Measurements from ENCODE around the gene MSRB1.
"Not testable (repeated sequence)": the region's sequence is repeated elsewhere in the genome, so short reads cannot be mapped to it uniquely, and the experiment has no call there.

MSRB1 gene

GRCh38 chr16:1929105-1929504, 13.9 kb downstream of the MSRB1 start:
- Mint-ChIP-seq H3K9me3 (no peaks in the 10 kb centered on the region), H3K4me1 (peaks cover 2 to 5% of the 10 kb centered on the region in 2 donors), H3K4me3 (peak overlapping the region; percentile 78 to 82), H3K27me3 (peaks cover 15 to 20% of the 10 kb centered on the region in 2 donors), H3K27ac (peak overlapping the region; percentile 47), H3K36me3 (no peaks in the 10 kb centered on the region)
- ATAC-seq (replicated peaks) (peak; percentile 39 to 41), DNase-seq (no peak)

- H3K4me3 Mint-ChIP-seq: no peak overlapping the region
- no peak overlapping the region for H3K27ac Mint-ChIP-seq
Measured at GRCh38 chr16:1926271-1926670, 16.7 kb downstream of the MSRB1 start.

DNA sequence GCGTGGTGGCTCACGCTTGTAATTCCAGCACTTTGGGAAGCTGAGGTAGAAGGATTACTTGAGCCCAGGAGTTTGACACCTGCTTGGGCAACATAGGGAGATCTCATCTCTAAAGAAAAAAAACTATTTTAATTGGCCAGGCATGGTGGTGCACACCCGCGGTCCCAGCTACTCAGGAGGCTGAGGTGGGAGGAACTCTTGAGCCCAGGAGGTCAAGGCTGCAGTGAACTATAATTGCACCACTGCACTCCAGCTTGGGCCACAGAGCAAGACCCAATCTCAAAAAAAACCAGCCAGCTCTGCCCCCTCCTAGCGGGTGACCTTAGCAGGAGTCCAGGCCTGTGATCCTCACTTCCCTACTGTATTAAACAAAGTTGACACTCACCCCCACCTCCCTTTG, 18.9 kb downstream of the MSRB1 start:
- DNase-seq (no peak), ATAC-seq (replicated peaks) (no peak)
- peaks cover 2 to 20% of the 10 kb centered on the region in 2 donors for H3K4me1 Mint-ChIP-seq
- H3K9me3 Mint-ChIP-seq: peaks cover 0 to 2% of the 10 kb centered on the region in 2 donors
- H3K4me3 Mint-ChIP-seq: no peak overlapping the region
- H3K27ac Mint-ChIP-seq: no peak overlapping the region
- H3K27me3 Mint-ChIP-seq: peaks cover 55 to 69% of the 10 kb centered on the region in 2 donors
- no peaks in the 10 kb centered on the region for H3K36me3 Mint-ChIP-seq

More at GRCh38 chr16:1926271-1926670, 16.7 kb downstream of the MSRB1 start:
- Mint-ChIP-seq H3K36me3 (no peaks in the 10 kb centered on the region), H3K4me1 (peaks cover 2 to 14% of the 10 kb centered on the region in 2 donors), H3K27me3 (peaks cover 37 to 47% of the 10 kb centered on the region in 2 donors), H3K9me3 (peaks cover 0 to 2% of the 10 kb centered on the region in 2 donors)
- no peak for DNase-seq
- ATAC-seq (replicated peaks): no peak

DNA sequence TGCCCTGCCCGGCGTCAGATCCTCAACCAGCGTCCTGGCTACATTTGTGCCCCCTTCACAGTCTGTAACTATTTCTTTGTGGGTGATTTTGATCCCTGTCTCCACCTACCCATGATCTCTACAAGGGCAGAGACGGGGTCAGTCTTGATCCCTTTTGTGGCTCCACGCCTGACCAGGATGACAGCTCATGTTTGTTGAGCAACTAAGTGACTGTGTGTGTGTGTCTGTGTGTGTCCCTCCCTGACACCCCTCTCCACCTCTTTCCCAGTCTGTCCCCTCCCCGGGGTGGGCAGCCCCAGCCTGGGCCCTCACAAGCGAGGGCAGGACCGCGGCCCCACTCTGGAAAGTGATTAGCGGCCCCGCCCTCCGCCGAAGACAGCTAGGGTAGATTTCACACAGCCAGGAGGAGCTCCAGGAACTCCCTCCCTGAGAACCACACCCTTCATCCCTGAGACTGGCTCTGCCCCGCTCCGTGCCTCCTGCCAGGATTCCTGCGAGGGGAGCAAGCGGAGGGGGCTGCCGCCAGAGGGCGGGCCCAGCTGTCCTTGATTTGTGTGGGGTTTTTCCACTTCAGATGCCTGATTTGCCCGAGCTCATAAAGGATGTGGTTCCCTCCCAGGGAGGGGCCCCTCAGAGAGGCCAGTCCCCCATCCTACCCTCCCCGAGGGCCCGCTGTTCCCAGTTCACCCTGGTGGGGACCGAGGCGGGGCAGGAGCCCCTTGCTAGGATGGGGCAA, 19.5 kb downstream of the MSRB1 start:
- peaks cover 3 to 17% of the 10 kb centered on the region in 2 donors for H3K4me1 Mint-ChIP-seq
- peaks cover 0 to 2% of the 10 kb centered on the region in 2 donors for H3K9me3 Mint-ChIP-seq
- ATAC-seq (replicated peaks) (no peak), DNase-seq (no peak)
- no peak overlapping the region for H3K27ac Mint-ChIP-seq
- H3K36me3 Mint-ChIP-seq: no peaks in the 10 kb centered on the region
- H3K4me3 Mint-ChIP-seq: no peak overlapping the region
- peaks cover 59 to 75% of the 10 kb centered on the region in 2 donors for H3K27me3 Mint-ChIP-seq

GRCh38 chr16:1922357-1922756, 20.6 kb downstream of the MSRB1 start:
- Mint-ChIP-seq H3K4me3 (no peak overlapping the region), H3K27me3 (peaks cover 59 to 82% of the 10 kb centered on the region in 2 donors)

GRCh38 chr16:1920727-1921171, 22.2 kb downstream of the MSRB1 start:
- no peak overlapping the region for H3K4me3 Mint-ChIP-seq
- peaks cover 0 to 2% of the 10 kb centered on the region in 2 donors for H3K9me3 Mint-ChIP-seq
- peaks cover 3 to 17% of the 10 kb centered on the region in 2 donors for H3K4me1 Mint-ChIP-seq
- ATAC-seq (replicated peaks) (peak; percentile 70 to 71), DNase-seq (no peak)
- no peaks in the 10 kb centered on the region for H3K36me3 Mint-ChIP-seq
- H3K27ac Mint-ChIP-seq: no peak overlapping the region
- H3K27me3 Mint-ChIP-seq: peaks cover 73 to 94% of the 10 kb centered on the region in 2 donors

More at GRCh38 chr16:1922357-1922756, 20.6 kb downstream of the MSRB1 start:
- no peaks in the 10 kb centered on the region for H3K36me3 Mint-ChIP-seq
- H3K27ac Mint-ChIP-seq: no peak overlapping the region
- DNase-seq (no peak), ATAC-seq (replicated peaks) (no peak)
- H3K9me3 Mint-ChIP-seq: peaks cover 0 to 2% of the 10 kb centered on the region in 2 donors
- peaks cover 3 to 17% of the 10 kb centered on the region in 2 donors for H3K4me1 Mint-ChIP-seq

- peaks cover 74 to 94% of the 10 kb centered on the region in 2 donors for H3K27me3 Mint-ChIP-seq
- not testable (repeated sequence) for ATAC-seq (replicated peaks); H3K9me3 Mint-ChIP-seq; H3K27ac Mint-ChIP-seq; DNase-seq; H3K36me3 Mint-ChIP-seq; H3K4me3 Mint-ChIP-seq
- peaks cover 3 to 20% of the 10 kb centered on the region in 2 donors for H3K4me1 Mint-ChIP-seq
Measured at GRCh38 chr16:1920122-1920521, 22.9 kb downstream of the MSRB1 start.

GRCh38 chr16:1919327-1919998, 23.5 kb downstream of the MSRB1 start:
- ATAC-seq (replicated peaks): no peak
- Mint-ChIP-seq H3K36me3 (no peaks in the 10 kb centered on the region), H3K9me3 (peaks cover 0 to 2% of the 10 kb centered on the region in 2 donors), H3K4me3 (no peak overlapping the region), H3K27ac (no peak overlapping the region), H3K27me3 (peaks cover 72 to 94% of the 10 kb centered on the region in 2 donors), H3K4me1 (peaks cover 3 to 23% of the 10 kb centered on the region in 2 donors)
- no peak for DNase-seq

DNA sequence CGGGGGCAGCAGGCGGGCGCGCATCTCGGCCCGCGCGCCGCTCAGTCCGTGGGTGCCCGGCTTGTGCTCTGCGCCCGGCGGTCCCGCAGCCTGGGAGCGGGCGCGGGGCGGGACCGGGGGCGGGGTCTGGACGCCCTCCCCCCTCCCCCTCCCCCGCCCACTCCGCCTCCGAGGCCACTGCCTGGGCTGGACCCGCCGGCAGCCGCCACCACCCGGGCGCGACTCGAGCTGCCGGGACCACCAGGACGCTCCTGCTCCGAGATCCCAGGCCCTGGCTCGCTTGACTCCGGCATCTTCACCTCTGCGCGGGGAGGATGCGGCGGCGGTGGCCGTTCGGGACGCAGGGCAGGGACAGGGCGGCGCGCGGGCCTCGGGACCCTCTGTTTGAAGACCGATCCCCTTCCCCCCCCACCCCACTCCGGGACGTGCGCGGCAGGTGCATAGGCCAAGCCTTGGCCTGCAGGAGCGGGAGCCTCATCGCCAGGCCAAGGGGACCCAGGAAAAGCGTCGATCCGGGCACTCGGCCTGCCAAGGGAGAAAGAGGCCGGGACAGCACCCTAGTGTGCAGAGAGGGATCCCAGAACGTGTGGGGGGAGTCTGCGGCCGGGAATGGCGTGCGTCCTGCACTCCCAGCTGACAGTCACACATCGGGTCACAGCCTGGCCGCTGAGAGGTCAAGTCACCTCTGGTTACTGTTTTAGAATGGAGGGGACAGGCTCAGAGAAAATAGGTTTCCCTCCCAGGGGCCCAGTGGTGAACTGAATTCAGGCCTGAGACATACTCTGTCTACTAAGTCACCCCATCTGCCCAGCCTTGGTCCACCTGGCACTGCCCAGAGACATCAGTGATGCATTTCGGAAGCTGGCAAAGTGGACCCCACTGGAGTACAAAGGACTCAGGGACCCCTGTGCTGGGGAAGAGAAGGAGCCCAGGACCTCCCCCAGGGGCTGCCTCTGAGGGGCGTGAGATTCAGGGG, 24.4 kb downstream of the MSRB1 start, which contains the start of gene HS3ST6:
HS3ST6 (minus strand) TSS at position 65 of the 976 bp plus-strand sequence. CDS start 92 bp downstream, outside the sequence.
- no peak for ATAC-seq (replicated peaks)
- Mint-ChIP-seq H3K27me3 (peaks cover 71 to 90% of the 10 kb centered on the region in 2 donors), H3K4me3 (no peak within 1 kb of the TSS)

GRCh38 chr16:1917665-1918350, 25.2 kb downstream of the MSRB1 start:
- Mint-ChIP-seq H3K9me3 (peaks cover 0 to 2% of the 10 kb centered on the region in 2 donors), H3K4me1 (peaks cover 4 to 16% of the 10 kb centered on the region in 2 donors), H3K36me3 (no peaks in the 10 kb centered on the region), H3K4me3 (no peak overlapping the region), H3K27ac (no peak overlapping the region), H3K27me3 (peaks cover 65 to 88% of the 10 kb centered on the region in 2 donors)
- DNase-seq: no peak
- ATAC-seq (replicated peaks): no peak

More for the DNA sequence above, 24.4 kb downstream of the MSRB1 start, which contains the start of gene HS3ST6:
- DNase-seq: no peak
- no peaks in the 10 kb centered on the region for H3K36me3 Mint-ChIP-seq
- peaks cover 4 to 19% of the 10 kb centered on the region in 2 donors for H3K4me1 Mint-ChIP-seq
- peaks cover 0 to 2% of the 10 kb centered on the region in 2 donors for H3K9me3 Mint-ChIP-seq
- H3K27ac Mint-ChIP-seq: no peak within 1 kb of the TSS

DNA sequence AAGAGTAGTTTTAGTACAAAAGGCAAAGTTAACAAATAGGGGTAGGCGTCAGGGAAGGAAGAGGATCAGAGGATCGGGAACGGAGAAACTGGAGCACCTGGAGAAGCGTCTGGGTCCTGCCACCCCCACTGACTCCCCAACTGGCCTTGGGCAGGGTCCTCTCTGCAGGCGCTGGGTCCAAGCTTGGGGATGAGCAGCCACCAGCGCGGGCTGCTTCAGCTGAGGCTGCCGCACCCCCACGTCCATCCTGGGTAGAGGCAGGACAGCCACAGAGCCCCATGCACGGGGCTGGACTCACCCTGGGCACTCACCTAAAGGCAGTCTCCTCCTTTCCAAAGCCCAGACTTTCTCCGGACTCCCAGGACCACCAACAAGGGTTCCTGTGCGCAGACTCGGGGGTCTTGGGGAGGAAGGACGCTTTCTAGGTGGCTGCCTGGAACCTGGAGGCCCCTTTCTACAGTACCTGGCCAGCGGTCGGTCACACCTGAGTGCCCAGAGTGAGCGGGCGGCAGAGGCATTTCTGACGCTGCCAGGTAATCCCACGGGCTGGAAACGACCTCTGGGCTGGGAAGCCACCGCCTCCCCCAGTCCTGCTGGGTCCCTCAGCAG, 25.8 kb downstream of the MSRB1 start:
- H3K9me3 Mint-ChIP-seq: no peaks in the 10 kb centered on the region
- H3K36me3 Mint-ChIP-seq: no peaks in the 10 kb centered on the region
- H3K4me3 Mint-ChIP-seq: no peak overlapping the region
- ATAC-seq (replicated peaks) (no peak), DNase-seq (no peak)
- no peak overlapping the region for H3K27ac Mint-ChIP-seq
- H3K27me3 Mint-ChIP-seq: peaks cover 65 to 88% of the 10 kb centered on the region in 2 donors
- H3K4me1 Mint-ChIP-seq: peaks cover 4 to 16% of the 10 kb centered on the region in 2 donors

DNA sequence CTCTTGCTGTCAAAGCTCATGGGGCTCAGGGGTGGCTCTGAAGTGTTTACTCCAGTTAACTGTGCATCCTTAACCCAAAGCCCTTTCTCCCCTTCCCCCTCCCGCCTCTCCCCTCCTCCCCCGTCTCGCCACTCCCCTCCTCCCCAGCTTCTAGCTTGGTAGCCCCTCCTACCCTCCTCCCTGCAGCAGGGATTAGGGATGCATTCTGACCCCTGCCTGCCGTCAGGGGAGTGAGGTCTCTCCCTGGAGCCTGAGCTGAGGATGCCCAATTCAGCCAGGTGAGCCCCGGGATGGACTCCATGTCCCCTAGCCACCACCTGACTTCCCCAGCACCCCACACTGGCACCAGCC, 26.4 kb downstream of the MSRB1 start:
- Mint-ChIP-seq H3K4me3 (no peak overlapping the region), H3K27ac (no peak overlapping the region), H3K27me3 (peaks cover 61 to 83% of the 10 kb centered on the region in 2 donors), H3K9me3 (no peaks in the 10 kb centered on the region), H3K36me3 (no peaks in the 10 kb centered on the region), H3K4me1 (peaks cover 4 to 16% of the 10 kb centered on the region in 2 donors)
- ATAC-seq (replicated peaks): no peak
- DNase-seq: no peak

Data from stimulated activated naive B cell treated with anti-CD40 and anti-IgM and Interleukin-4, amounts not matched to agents 10 μg/mL and 1 μg/mL and 100 μg/mL, for 72 hours (primary cell).